Tibial nerve (tissue), 4 donors: ENCODE data around the gene UTS2B. TPM values are rescaled to one million over a fixed set of nuclear protein-coding genes. Genes with fewer than 3 reads are reported as not detected.

Experiments
- DNase-seq, 2 donors: peaks; one replicate each; pipeline ENCODE4 v3.0.0-alpha.2; 2019; ENCODE audit warnings: low spot score in 2 of 2
- H3K27ac ChIP-seq, 4 donors: fragments of 200-600 bp; sonication (generic) in 3 of 4; one replicate each; pipeline ENCODE4 v1.5.1; 2017 to 2019; ENCODE audit warnings: mild to moderate bottlenecking in 1 of 4
- H3K27me3 ChIP-seq, 2 donors: fragments of 200-600 bp; sonication (generic) in 1 of 2; one replicate each; pipeline versions ENCODE4 v1.5.1 to v1.6.0; 2017 to 2019
- H3K36me3 ChIP-seq, 3 donors: fragments of 200-600 bp; sonication (generic); one replicate each; pipeline ENCODE4 v1.5.1; 2018 to 2019
- H3K4me1 ChIP-seq, 4 donors: fragments of 200-600 bp; sonication (generic) in 3 of 4; one replicate each; pipeline ENCODE4 v1.5.1; 2017 to 2019
- H3K4me3 ChIP-seq, 4 donors: fragments of 200-600 bp; sonication (generic) in 3 of 4; one replicate each; pipeline ENCODE4 v1.5.1; 2017 to 2019; ENCODE audit warnings: mild to moderate bottlenecking in 1 of 4, moderate library complexity in 1 of 4
- H3K9me3 ChIP-seq, 4 donors: fragments of 200-600 bp; sonication (generic) in 3 of 4; one replicate each; pipeline ENCODE4 v1.5.1; 2017 to 2019
- CTCF ChIP-seq, 5 experiments: fragments of 200-600 bp in 3 of 5; fragments of 450-650 bp in 2 of 5; sonication (generic) in 3 of 5; IDR thresholded peaks; one replicate each; pipeline ENCODE4 v1.5.1; 2016 to 2019; ENCODE audit warnings: antibody characterized with exemption in 5 of 5, mild to moderate bottlenecking in 3 of 5, moderate library complexity in 2 of 5
- EP300 ChIP-seq, 2 donors: sonication (generic); formaldehyde crosslinking; IDR thresholded peaks; one replicate each; pipeline ENCODE4 v1.6.1; 2017; ENCODE audit warnings: antibody characterized with exemption in 2 of 2, mild to moderate bottlenecking in 1 of 2
- POLR2A ChIP-seq, 2 donors: fragments of 450-650 bp; IDR thresholded peaks; one replicate each; pipeline ENCODE4 v1.6.1; 2017; ENCODE audit warnings: antibody characterized with exemption in 2 of 2, mild to moderate bottlenecking in 2 of 2, moderate library complexity in 2 of 2
- WGBS, 2 donors: methylation state at CpG; one replicate each; pipeline ENCODE4 v1.1.5; 2018; 5-methylcytosine and 5-hydroxymethylcytosine counted together
- total RNA-seq, 4 donors: library from RNA; depleted of rRNA; stranded (reverse); fragments of >200 nt; gene quantifications; one replicate each; pipeline ENCODE4 v1.1.0, GENCODE V29; 2016

Gene UTS2B
- total RNA-seq, 4 donors from 2014 or later, result 0.90 to 2.7 TPM; not detected in 2

- no peak overlapping the region for H3K4me3 ChIP-seq
- H3K36me3 ChIP-seq, result no peaks in the 10 kb centered on the region
- peaks cover 0 to 10% (median 5%) of the 10 kb centered on the region in 4 donors for H3K4me1 ChIP-seq
- no peaks in the 10 kb centered on the region for H3K27me3 ChIP-seq
- TF ChIP-seq CTCF (IDR thresholded peaks at IDR 0.05), result no peak
- TF ChIP-seq EP300 (IDR thresholded peaks at IDR 0.05), result no peak
- TF ChIP-seq POLR2A (IDR thresholded peaks at IDR 0.05), result no peak
- DNase-seq, result no peak
- H3K27ac ChIP-seq, result no peak overlapping the region
- no peaks in the 10 kb centered on the region for H3K9me3 ChIP-seq
Observed at GRCh38 chr3:191261304-191261638, 69.1 kb downstream of the UTS2B start.

GRCh38 chr3:191260431-191261303 is 69.7 kb downstream of the UTS2B start:
- no peak for DNase-seq
- Histone ChIP-seq H3K9me3 (no peaks in the 10 kb centered on the region), H3K36me3 (no peaks in the 10 kb centered on the region), H3K27me3 (no peaks in the 10 kb centered on the region), H3K27ac (no peak overlapping the region), H3K4me1 (peaks cover 0 to 10% (median 5%) of the 10 kb centered on the region in 4 donors), H3K4me3 (no peak overlapping the region)
- TF ChIP-seq POLR2A (IDR thresholded peaks at IDR 0.05) (no peak), EP300 (IDR thresholded peaks at IDR 0.05) (no peak), CTCF (IDR thresholded peaks at IDR 0.05) (no peak)
- WGBS, 2 donors, result 69 to 77% methylated on average over 11 of the region's 11 CpGs

GRCh38 chr3:191259486-191259885 is 70.8 kb downstream of the UTS2B start:
- no peak overlapping the region for H3K4me3 ChIP-seq
- H3K27me3 ChIP-seq, result no peaks in the 10 kb centered on the region
- TF ChIP-seq POLR2A (IDR thresholded peaks at IDR 0.05), result no peak
- TF ChIP-seq EP300 (IDR thresholded peaks at IDR 0.05), result no peak
- no peak for TF ChIP-seq CTCF (IDR thresholded peaks at IDR 0.05)
- H3K4me1 ChIP-seq, result peaks cover 0 to 10% (median 5%) of the 10 kb centered on the region in 4 donors
- 0 to 41% methylated on average over 1 of the region's 1 CpG for WGBS, 2 donors
- H3K9me3 ChIP-seq, result no peaks in the 10 kb centered on the region
- DNase-seq, result no peak
- no peak overlapping the region for H3K27ac ChIP-seq
- H3K36me3 ChIP-seq, result no peaks in the 10 kb centered on the region

- Histone ChIP-seq H3K4me3 (no peak overlapping the region), H3K4me1 (no peaks in the 10 kb centered on the region), H3K36me3 (no peaks in the 10 kb centered on the region), H3K27ac (no peak overlapping the region), H3K27me3 (no peaks in the 10 kb centered on the region), H3K9me3 (no peaks in the 10 kb centered on the region)
- TF ChIP-seq EP300 (IDR thresholded peaks at IDR 0.05), result no peak
- no peak for TF ChIP-seq POLR2A (IDR thresholded peaks at IDR 0.05)
- TF ChIP-seq CTCF (IDR thresholded peaks at IDR 0.05), result no peak
- 91 to 94% methylated on average over 2 of the region's 2 CpGs for WGBS, 2 donors
- DNase-seq, result no peak
Observed at GRCh38 chr3:191257286-191257685, 73.0 kb downstream of the UTS2B start.

GRCh38 chr3:191256405-191256804 is 73.9 kb downstream of the UTS2B start:
- no peak overlapping the region for H3K27ac ChIP-seq
- H3K4me3 ChIP-seq, result no peak overlapping the region
- no peak for TF ChIP-seq EP300 (IDR thresholded peaks at IDR 0.05)
- no peak for TF ChIP-seq CTCF (IDR thresholded peaks at IDR 0.05)
- TF ChIP-seq POLR2A (IDR thresholded peaks at IDR 0.05), result no peak
- H3K27me3 ChIP-seq, result no peaks in the 10 kb centered on the region
- no peaks in the 10 kb centered on the region for H3K9me3 ChIP-seq
- no peaks in the 10 kb centered on the region for H3K4me1 ChIP-seq
- DNase-seq, result no peak
- H3K36me3 ChIP-seq, result no peaks in the 10 kb centered on the region
